ENCODE data around the gene ARFGAP3.

DNA sequence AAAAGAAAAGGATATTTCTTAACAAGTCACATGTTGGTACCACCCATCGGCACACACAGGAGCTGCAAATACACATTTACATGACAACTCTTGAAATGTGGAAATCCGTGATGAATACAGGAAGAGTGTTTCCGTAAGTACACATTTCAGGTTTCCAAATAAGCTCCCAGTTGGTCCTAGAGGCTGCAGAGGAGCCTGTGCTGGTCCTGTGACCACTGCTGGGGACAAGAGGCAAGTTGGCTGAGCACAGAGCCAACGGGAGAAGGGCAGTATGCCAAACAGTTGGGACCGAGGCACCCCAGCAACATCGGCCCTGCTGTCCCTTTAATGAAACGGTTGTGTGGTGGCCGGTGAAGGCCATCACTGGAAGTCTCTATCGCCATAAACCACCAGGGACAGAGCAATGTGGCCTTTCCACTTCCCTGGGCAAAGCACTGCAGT lies 38.5 kb upstream of the ARFGAP3 start:
- no peak for TF ChIP-seq POLR2A (IDR thresholded peaks at IDR 0.05)
- TF ChIP-seq, protein P1, sequence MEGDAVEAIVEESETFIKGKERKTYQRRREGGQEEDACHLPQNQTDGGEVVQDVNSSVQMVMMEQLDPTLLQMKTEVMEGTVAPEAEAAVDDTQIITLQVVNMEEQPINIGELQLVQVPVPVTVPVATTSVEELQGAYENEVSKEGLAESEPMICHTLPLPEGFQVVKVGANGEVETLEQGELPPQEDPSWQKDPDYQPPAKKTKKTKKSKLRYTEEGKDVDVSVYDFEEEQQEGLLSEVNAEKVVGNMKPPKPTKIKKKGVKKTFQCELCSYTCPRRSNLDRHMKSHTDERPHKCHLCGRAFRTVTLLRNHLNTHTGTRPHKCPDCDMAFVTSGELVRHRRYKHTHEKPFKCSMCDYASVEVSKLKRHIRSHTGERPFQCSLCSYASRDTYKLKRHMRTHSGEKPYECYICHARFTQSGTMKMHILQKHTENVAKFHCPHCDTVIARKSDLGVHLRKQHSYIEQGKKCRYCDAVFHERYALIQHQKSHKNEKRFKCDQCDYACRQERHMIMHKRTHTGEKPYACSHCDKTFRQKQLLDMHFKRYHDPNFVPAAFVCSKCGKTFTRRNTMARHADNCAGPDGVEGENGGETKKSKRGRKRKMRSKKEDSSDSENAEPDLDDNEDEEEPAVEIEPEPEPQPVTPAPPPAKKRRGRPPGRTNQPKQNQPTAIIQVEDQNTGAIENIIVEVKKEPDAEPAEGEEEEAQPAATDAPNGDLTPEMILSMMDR (IDR thresholded peaks at IDR 0.05) = no peak
